Esophagus squamous epithelium (tissue), 4 donors: Measurements from ENCODE around the gene ADAMTS2.

Experiments used
- POLR2A ChIP-seq, 4 donors: fragments of 450-650 bp; IDR thresholded peaks; one replicate each; pipeline ENCODE4 v1.6.1; 2017; ENCODE audit warnings: antibody characterized with exemption in 4 of 4, mild to moderate bottlenecking in 4 of 4, moderate library complexity in 3 of 4
- TF ChIP-seq, protein P1 (sequence below), 6 experiments: fragments of 450-650 bp in 4 of 6; fragments of 200-600 bp in 2 of 6; sonication (generic) in 2 of 6; IDR thresholded peaks; one replicate each; pipeline ENCODE4 v1.5.1; 2016 to 2019; ENCODE audit warnings: antibody characterized with exemption in 6 of 6, mild to moderate bottlenecking in 4 of 6, moderate library complexity in 4 of 6

DNA sequence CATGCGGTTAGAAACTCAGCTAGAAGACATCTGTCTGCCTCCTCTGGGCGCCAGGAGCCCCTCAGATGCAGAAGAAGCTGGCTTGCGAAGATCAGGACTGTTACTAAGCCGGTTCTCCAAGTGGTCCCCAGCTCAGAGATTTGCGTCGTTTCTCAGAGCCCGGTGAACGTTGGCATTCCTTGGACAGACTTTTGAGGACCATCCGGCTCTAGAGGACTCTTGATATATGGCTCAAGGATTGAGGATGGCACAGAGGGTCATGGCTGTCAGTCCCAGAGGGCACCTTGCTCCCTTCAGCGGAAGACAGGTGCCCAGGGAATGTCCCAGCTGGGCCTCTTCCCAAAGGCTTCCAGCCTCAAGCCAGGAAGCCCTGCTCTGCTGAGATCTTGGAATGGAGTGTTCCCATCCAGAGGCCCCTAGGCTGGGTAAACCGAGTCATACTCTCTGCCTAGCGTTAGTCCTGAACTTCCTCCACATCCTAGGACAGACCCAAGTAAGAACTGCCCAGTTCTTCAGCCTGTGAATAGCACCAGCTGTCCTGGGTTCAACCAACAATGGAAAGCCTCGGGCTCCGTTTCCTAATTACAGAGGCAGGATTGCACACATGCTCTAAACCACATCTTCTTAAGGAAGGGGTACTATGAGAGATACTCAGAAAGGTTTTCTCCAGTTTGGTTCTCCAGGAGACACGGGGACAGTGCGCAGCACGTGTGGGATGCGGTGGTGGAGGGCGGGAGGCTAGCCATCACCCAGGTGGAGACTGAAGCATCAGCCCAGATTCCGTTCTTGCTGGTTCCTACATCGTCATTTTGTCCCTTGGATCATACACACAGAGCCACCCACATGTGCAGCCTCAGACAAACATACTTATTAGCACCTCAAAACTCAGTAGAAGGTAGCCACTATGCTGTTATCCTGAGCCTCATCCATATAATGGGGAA is 233.7 kb downstream of the ADAMTS2 start:
- TF ChIP-seq, protein P1, sequence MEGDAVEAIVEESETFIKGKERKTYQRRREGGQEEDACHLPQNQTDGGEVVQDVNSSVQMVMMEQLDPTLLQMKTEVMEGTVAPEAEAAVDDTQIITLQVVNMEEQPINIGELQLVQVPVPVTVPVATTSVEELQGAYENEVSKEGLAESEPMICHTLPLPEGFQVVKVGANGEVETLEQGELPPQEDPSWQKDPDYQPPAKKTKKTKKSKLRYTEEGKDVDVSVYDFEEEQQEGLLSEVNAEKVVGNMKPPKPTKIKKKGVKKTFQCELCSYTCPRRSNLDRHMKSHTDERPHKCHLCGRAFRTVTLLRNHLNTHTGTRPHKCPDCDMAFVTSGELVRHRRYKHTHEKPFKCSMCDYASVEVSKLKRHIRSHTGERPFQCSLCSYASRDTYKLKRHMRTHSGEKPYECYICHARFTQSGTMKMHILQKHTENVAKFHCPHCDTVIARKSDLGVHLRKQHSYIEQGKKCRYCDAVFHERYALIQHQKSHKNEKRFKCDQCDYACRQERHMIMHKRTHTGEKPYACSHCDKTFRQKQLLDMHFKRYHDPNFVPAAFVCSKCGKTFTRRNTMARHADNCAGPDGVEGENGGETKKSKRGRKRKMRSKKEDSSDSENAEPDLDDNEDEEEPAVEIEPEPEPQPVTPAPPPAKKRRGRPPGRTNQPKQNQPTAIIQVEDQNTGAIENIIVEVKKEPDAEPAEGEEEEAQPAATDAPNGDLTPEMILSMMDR (IDR thresholded peaks at IDR 0.05): no peak
- TF ChIP-seq POLR2A (IDR thresholded peaks at IDR 0.05): no peak
